IMR-90 (cell line): Measurements from ENCODE around the gene TCAP. TPM values are rescaled to one million over a fixed set of nuclear protein-coding genes. Genes with fewer than 3 reads are reported as not detected.
A peak's percentile ranks its signal among the peaks of the same experiment; 100 is the strongest.

ENCODE experiments used
- ATAC-seq: fragments of 200-7000 bp; cut with Tn5 transposase; 2 replicates; pipeline ENCODE4 v1.9.1; 2020; ENCODE audit warnings: low read depth, mild to moderate bottlenecking, moderate library complexity
- BruUV-seq: library from RNA; stranded (reverse); fragments of 400-500 nt; replicated peaks from 2 replicates; lab custom pipeline; 2021; lab: Mats Ljungman, UMichigan
- CTCF ChIA-PET: fragments of 300-600 bp; formaldehyde crosslinking; extraction: SDS; loops from one replicate; lab custom pipeline; 2021; ENCODE audit warnings: antibody characterized with exemption; lab: Yijun Ruan, JAX
- POLR2A ChIA-PET: fragments of 300-600 bp; sonication (Branson Sonifier 250); formaldehyde crosslinking; loops from one replicate; lab custom pipeline; 2022; ENCODE audit warnings: antibody characterized with exemption; ENCODE audit not compliant: unreplicated experiment; lab: Charles Lee
- DNase-seq: peaks from one replicate; pipeline ENCODE4 v3.0.0; 2013
- H2AFZ ChIP-seq: replicated peaks from 2 replicates; pipeline ENCODE3; 2013; ENCODE audit warnings: low read length, mild to moderate bottlenecking; ENCODE audit not compliant: poor library complexity
- H2AK5ac ChIP-seq: 2 replicates; pipeline ENCODE4 v1.6.1; 2013; ENCODE audit warnings: low read depth, low read length, inconsistent platforms
- H2AK9ac ChIP-seq: replicated peaks from 2 replicates; pipeline ENCODE3; 2013; ENCODE audit warnings: mild to moderate bottlenecking, low read depth, low read length, moderate library complexity; ENCODE audit not compliant: poor library complexity
- H2BK120ac ChIP-seq: 2 replicates; pipeline ENCODE4 v1.6.1; 2013; ENCODE audit warnings: low read depth, low read length, inconsistent platforms
- H2BK15ac ChIP-seq: 3 replicates; pipeline ENCODE4 v1.6.1; 2013; ENCODE audit warnings: low read depth, low read length, inconsistent platforms
- H2BK20ac ChIP-seq: 2 replicates; pipeline ENCODE4 v1.6.1; 2013; ENCODE audit warnings: low read depth, mild to moderate bottlenecking, inconsistent platforms, low read length, moderate library complexity
- H2BK5ac ChIP-seq: 2 replicates; pipeline ENCODE4 v1.6.1; 2013; ENCODE audit warnings: mild to moderate bottlenecking, low read depth, low read length, inconsistent platforms; ENCODE audit not compliant: poor library complexity, severe bottlenecking
- H3K14ac ChIP-seq: replicated peaks from 2 replicates; pipeline ENCODE4 v1.6.1; 2013; ENCODE audit warnings: low read depth, low read length, inconsistent platforms
- H3K18ac ChIP-seq: 2 replicates; pipeline ENCODE4 v1.6.1; 2013; ENCODE audit warnings: low read depth, low read length, control low read depth
- H3K23ac ChIP-seq: 2 replicates; pipeline ENCODE4 v1.6.1; 2013; ENCODE audit warnings: low read depth, low read length, inconsistent platforms
- H3K27ac ChIP-seq: 2 replicates; pipeline ENCODE4 v1.5.1; 2013; ENCODE audit warnings: mild to moderate bottlenecking, control low read depth, low read length; ENCODE audit not compliant: insufficient read depth
- H3K27me3 ChIP-seq: 2 replicates; pipeline ENCODE4 v1.6.1; 2013; ENCODE audit warnings: low read length; ENCODE audit not compliant: control insufficient read depth, insufficient read depth
- H3K36me3 ChIP-seq: 2 replicates; pipeline ENCODE4 v1.6.1; 2013; ENCODE audit warnings: low read length, mixed read lengths; ENCODE audit not compliant: control insufficient read depth, insufficient read depth
- H3K4ac ChIP-seq: 2 replicates; pipeline ENCODE4 v1.6.1; 2013; ENCODE audit warnings: low read depth, low read length, inconsistent platforms
- H3K4me1 ChIP-seq: 2 replicates; pipeline ENCODE4 v1.6.1; 2013; ENCODE audit warnings: low read length, mixed read lengths; ENCODE audit not compliant: control insufficient read depth, insufficient read depth
- H3K4me2 ChIP-seq: 2 replicates; pipeline ENCODE4 v1.6.1; 2013; ENCODE audit warnings: low read depth, mild to moderate bottlenecking, control low read depth, low read length, moderate library complexity
- H3K4me3 ChIP-seq: 2 replicates; pipeline ENCODE4 v1.5.1; 2013; ENCODE audit warnings: low read depth, mild to moderate bottlenecking, control low read depth, low read length, moderate library complexity; ENCODE audit not compliant: insufficient read depth
- H3K56ac ChIP-seq: 2 replicates; pipeline ENCODE4 v1.6.1; 2013; ENCODE audit warnings: low read length, inconsistent platforms; ENCODE audit not compliant: insufficient read depth; ENCODE audit errors: extremely low read depth
- H3K79me1 ChIP-seq, 2 experiments: 2 replicates each; pipeline ENCODE4 v1.6.1; 2013; ENCODE audit warnings: low read length in 2 of 2, inconsistent platforms in 1 of 2, low read depth in 1 of 2
- H3K9ac ChIP-seq: 2 replicates; pipeline ENCODE4 v1.6.1; 2013; ENCODE audit warnings: low read depth, low read length, control low read depth
- H3K9me1 ChIP-seq: 2 replicates; pipeline ENCODE4 v1.6.1; 2013; ENCODE audit warnings: low read length, inconsistent platforms; ENCODE audit not compliant: insufficient read depth
- H3K9me3 ChIP-seq: 2 replicates; pipeline ENCODE4 v1.6.1; 2013; ENCODE audit warnings: low read length; ENCODE audit not compliant: control insufficient read depth, insufficient read depth
- H4K20me1 ChIP-seq: 2 replicates; pipeline ENCODE4 v1.6.1; 2013; ENCODE audit warnings: low read length, inconsistent platforms; ENCODE audit not compliant: insufficient read depth
- H4K5ac ChIP-seq: 2 replicates; pipeline ENCODE4 v1.6.1; 2013; ENCODE audit warnings: mild to moderate bottlenecking, low read depth, low read length, control low read depth
- H4K8ac ChIP-seq, 2 experiments: 2 replicates each; pipeline ENCODE4 v1.6.1; 2013; ENCODE audit warnings: low read depth in 2 of 2, low read length in 2 of 2, control low read depth in 1 of 2, inconsistent platforms in 1 of 2
- H4K91ac ChIP-seq: 2 replicates; pipeline ENCODE4 v1.6.1; 2013; ENCODE audit warnings: low read depth, low read length, inconsistent platforms; ENCODE audit not compliant: insufficient read depth
- RAD21 ChIP-seq: IDR thresholded peaks from 2 replicates; pipeline ENCODE4 v1.6.1; 2012; ENCODE audit warnings: low read length, improper control_type of control experiment
- RCOR1 ChIP-seq: IDR thresholded peaks from 2 replicates; pipeline ENCODE4 v1.6.1; 2012; ENCODE audit warnings: mild to moderate bottlenecking, low read length, improper control_type of control experiment; ENCODE audit not compliant: insufficient replicate concordance
- SMC3 ChIP-seq: fragments of 150-350 bp; IDR thresholded peaks from 2 replicates; pipeline ENCODE4 v1.6.1; 2016; ENCODE audit warnings: low read depth, mild to moderate bottlenecking, antibody characterized with exemption, low read length, moderate library complexity
- WGBS, 2 experiments: methylation state at CpG; one replicate each; pipeline versions ENCODE4 v1.1.5 to v1.1.7; 2013; ENCODE audit warnings: missing lambda C conversion rate in 2 of 2; ENCODE audit not compliant: insufficient read length in 1 of 2; ENCODE audit errors: extremely low coverage in 2 of 2; 5-methylcytosine and 5-hydroxymethylcytosine counted together
- dilution Hi-C: fragments of 300-500 bp; cut with HindIII; formaldehyde crosslinking; loops from one replicate; pipeline ENCODE4 v1.14.3; 2018; ENCODE audit warnings: low sequenced_read_pairs; ENCODE audit not compliant: unreplicated experiment
- in situ Hi-C: fragments of 300-500 bp; cut with MboI; formaldehyde crosslinking; loops from 3 replicates; pipeline ENCODE4 v1.14.3; 2019; ENCODE audit warnings: low sequenced_read_pairs, inconsistent platforms, mixed read lengths
- intact Hi-C: fragments of 100-400 bp; cut with micrococcal nuclease; formaldehyde crosslinking; loops from 2 replicates; pipeline ENCODE4 v1.10.0; 2022
- polyA plus RNA-seq, 3 experiments: library from polyadenylated mRNA; depleted of rRNA; stranded (reverse); fragments of >200 nt; gene quantifications; 2 replicates each; pipeline ENCODE4 v1.2.3, GENCODE V29; 2012; ENCODE audit warnings: low replicate concordance in 1 of 3
- total RNA-seq: library from RNA; depleted of rRNA; stranded (reverse); fragments of >200 nt; gene quantifications from 2 replicates; pipeline ENCODE4 v1.2.3, GENCODE V29; 2012
- TF ChIP-seq, protein P1 (sequence below): conservative IDR thresholded peaks from 2 replicates; pipeline ENCODE4 v1.5.1; 2012; ENCODE audit warnings: mild to moderate bottlenecking, low read depth, low read length, improper control_type of control experiment

Gene TCAP
- total and polyA plus RNA-seq, 2 of the 4 experiments (the other 2 are of a cell fraction) = under 0.01 to 0.21 TPM

DNA sequence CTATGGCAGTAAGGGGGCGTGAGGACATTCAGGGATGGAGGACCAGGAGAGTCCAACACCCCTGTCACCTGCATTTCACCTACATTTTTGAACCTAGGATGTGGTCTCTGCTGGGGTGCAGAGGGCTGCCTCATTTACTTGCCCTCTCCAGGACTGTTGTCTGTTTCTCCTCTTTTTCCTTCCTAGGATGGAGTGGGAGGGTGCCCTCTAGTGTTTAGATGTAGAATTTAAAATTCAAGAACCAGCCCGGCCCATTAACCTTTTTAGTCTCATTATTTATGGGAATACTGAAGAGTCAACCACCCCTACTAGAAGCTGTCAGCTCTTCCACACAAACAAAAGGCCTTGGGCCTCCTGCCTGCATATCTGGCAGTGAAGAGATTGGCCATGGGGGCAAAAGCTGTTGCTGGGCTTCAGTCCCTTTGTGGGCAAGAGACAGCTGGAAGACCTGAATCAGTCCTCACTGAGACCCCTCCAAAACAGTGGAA is 30.7 kb upstream of the TCAP start:
- dilution Hi-C loops (no loop called here), intact Hi-C loops (no loop called here), in situ Hi-C loops (no loop called here)
- Histone ChIP-seq H3K4me3 (no peak overlapping the region), H2BK20ac (no peak overlapping the region), H3K36me3 (no peaks in the 10 kb centered on the region), H3K56ac (no peak overlapping the region), H3K27me3 (peaks cover 31% of the 10 kb centered on the region), H3K9me3 (no peaks in the 10 kb centered on the region), H2AK9ac (no peak overlapping the region), H3K23ac (no peak overlapping the region), H3K9me1 (peaks cover 18% of the 10 kb centered on the region), H4K8ac (no peak overlapping the region; a peak in 1 of 4 replicates), H4K91ac (no peak overlapping the region), H3K18ac (no peak overlapping the region), H2BK5ac (no peak overlapping the region), H3K27ac (no peak overlapping the region), H3K4me1 (peaks cover 15% of the 10 kb centered on the region), H3K4me2 (no peak overlapping the region), H3K4ac (no peak overlapping the region), H3K79me1 (peaks cover 15 to 32% of the 10 kb centered on the region in 2 experiments), H3K9ac (no peak overlapping the region), H4K20me1 (peaks cover 1% of the 10 kb centered on the region; the same call in 1 of the 2 replicates), H2BK15ac (no peak overlapping the region), H2AK5ac (0 out of 2 replicates have a peak overlapping the region, but pooled peaks have one; percentile 57), H2AFZ (no peak overlapping the region), H4K5ac (no peak overlapping the region), H2BK120ac (no peak overlapping the region), H3K14ac (no peak overlapping the region)
- whole genome bisulfite sequencing, 2 experiments = no CpG with 5 or more reads among the region's 2 CpGs
- POLR2A ChIA-PET = no interaction called here
- BruUV-seq = no TSS peak
- peak; percentile 36 for TF ChIP-seq RAD21
- no peak for TF ChIP-seq RCOR1
- peak; percentile 54; the same call in 1 of the 2 replicates for TF ChIP-seq SMC3
- TF ChIP-seq, protein P1, sequence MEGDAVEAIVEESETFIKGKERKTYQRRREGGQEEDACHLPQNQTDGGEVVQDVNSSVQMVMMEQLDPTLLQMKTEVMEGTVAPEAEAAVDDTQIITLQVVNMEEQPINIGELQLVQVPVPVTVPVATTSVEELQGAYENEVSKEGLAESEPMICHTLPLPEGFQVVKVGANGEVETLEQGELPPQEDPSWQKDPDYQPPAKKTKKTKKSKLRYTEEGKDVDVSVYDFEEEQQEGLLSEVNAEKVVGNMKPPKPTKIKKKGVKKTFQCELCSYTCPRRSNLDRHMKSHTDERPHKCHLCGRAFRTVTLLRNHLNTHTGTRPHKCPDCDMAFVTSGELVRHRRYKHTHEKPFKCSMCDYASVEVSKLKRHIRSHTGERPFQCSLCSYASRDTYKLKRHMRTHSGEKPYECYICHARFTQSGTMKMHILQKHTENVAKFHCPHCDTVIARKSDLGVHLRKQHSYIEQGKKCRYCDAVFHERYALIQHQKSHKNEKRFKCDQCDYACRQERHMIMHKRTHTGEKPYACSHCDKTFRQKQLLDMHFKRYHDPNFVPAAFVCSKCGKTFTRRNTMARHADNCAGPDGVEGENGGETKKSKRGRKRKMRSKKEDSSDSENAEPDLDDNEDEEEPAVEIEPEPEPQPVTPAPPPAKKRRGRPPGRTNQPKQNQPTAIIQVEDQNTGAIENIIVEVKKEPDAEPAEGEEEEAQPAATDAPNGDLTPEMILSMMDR = peak; percentile 73
- CTCF ChIA-PET = interaction anchor here (1.1 to 2.5 kb wide), 4 partner anchors 11 to 34 kb away, joined by 3 to 9 read pairs (median 6); partner anchors contain the start of gene PNMT
- ATAC-seq = peak; percentile 28; the same call in 1 of the 2 replicates
- DNase-seq = peak; percentile 44
